Heart left ventricle (tissue), 13 donors: ENCODE measurements around the gene HPSE2.

Experiments
- POLR2A ChIP-seq, 2 donors: fragments of 450-650 bp; IDR thresholded peaks; one replicate each; pipeline ENCODE4 v1.6.1; 2017; ENCODE audit warnings: antibody characterized with exemption in 2 of 2, mild to moderate bottlenecking in 2 of 2, moderate library complexity in 2 of 2
- TF ChIP-seq, protein P1 (sequence below), 12 donors: fragments of 200-600 bp; sonication (generic) in 4 of 12; IDR thresholded peaks; one replicate each; pipeline versions ENCODE4 v1.5.0 to v1.8.0; 2018 to 2022; ENCODE audit warnings: antibody characterized with exemption in 12 of 12, mild to moderate bottlenecking in 5 of 12
- donor health status: ischemic (EF 13 %, LVEDD 7.1; RV severe dilation, severe dysfunction).
- donor health status: DM: no; HTN: yes; CAD: no.
- donor health status: DM: no; HTN: no; CAD: no.
- donor health status: ischemic (EF 25% LVEDD 6.9; RV normal size, moderate dysfunction).
- donor health status: ischemic (EF 25% LVEDD 5.7; RV mildly dilated, moderate dysfunction).
- donor health status: ischemic (EF 35%, LVEDD 5.7; RV mildly dilated, moderate dysfunction).
- donor health status: nonischemic (EF 11% LVEDD 7.7; RV severe dilation, severe dysfunction).
- donor health status: DM: yes; HTN: yes; CAD: no.
- donor health status: PGD.
- donor health status: ischemic (EF 29% LVEDD 5.4; RV normal size, mild dysfunction).
- donor health status: nonischemic (EF 23%, LVEDD 6.1; RV moderate dilation, normal function).

DNA sequence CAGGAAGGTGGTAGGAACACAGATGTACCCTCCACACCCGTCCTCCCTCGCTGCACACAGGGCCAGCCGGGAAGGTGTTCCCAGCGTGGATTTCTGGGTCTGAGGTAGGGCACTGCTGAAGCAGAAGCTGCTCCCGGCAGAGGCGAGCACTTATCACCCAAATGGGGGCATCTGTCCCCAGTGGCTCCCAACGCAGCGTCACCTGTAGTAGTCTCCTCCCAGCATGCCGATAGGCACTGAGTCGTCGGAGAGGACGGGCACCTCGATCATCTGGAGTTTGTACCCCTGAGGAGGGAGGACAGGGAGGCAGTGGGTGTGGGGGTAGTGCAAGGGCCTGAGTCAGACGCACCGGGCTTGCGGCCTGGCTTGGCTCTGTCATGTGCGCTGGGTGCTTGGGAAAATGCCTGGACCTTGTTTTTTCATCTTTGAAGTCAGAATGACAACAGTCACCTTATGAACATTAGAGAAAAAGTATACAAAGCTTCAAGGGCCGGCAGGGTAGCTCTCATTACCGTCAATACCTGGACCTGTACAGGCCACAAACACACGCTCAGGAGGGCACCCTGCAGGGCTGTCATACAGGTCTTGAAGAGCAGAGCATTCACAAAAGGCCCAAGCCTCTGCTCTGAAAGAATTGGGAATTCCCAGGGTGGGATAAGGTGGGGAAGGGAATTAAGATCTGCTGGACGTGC, 817.5 kb downstream of the HPSE2 start:
- no peak for TF ChIP-seq POLR2A (IDR thresholded peaks at IDR 0.05)
- TF ChIP-seq, protein P1, sequence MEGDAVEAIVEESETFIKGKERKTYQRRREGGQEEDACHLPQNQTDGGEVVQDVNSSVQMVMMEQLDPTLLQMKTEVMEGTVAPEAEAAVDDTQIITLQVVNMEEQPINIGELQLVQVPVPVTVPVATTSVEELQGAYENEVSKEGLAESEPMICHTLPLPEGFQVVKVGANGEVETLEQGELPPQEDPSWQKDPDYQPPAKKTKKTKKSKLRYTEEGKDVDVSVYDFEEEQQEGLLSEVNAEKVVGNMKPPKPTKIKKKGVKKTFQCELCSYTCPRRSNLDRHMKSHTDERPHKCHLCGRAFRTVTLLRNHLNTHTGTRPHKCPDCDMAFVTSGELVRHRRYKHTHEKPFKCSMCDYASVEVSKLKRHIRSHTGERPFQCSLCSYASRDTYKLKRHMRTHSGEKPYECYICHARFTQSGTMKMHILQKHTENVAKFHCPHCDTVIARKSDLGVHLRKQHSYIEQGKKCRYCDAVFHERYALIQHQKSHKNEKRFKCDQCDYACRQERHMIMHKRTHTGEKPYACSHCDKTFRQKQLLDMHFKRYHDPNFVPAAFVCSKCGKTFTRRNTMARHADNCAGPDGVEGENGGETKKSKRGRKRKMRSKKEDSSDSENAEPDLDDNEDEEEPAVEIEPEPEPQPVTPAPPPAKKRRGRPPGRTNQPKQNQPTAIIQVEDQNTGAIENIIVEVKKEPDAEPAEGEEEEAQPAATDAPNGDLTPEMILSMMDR (IDR thresholded peaks at IDR 0.05), result no peak
